Prostate gland (tissue), 2 donors: ENCODE results near the gene KCP. TPM values are rescaled to one million over a fixed set of nuclear protein-coding genes. Genes with fewer than 3 reads are reported as not detected.

Experiments
- DNase-seq: peaks from one replicate; pipeline ENCODE4 v3.0.0-alpha.2; 2019; ENCODE audit warnings: low spot score
- H3K27ac ChIP-seq, 2 donors: fragments of 200-600 bp; sonication (generic); 2 replicates each; pipeline ENCODE4 v1.5.1; 2017 to 2019
- H3K27me3 ChIP-seq: fragments of 200-600 bp; sonication (generic); replicated peaks from 2 replicates; pipeline ENCODE4 v1.5.1; 2019; ENCODE audit not compliant: insufficient read depth
- H3K36me3 ChIP-seq, 2 donors: fragments of 200-600 bp; sonication (generic); 1 replicate in 1 of 2; 2 replicates in 1 of 2; pipeline versions ENCODE4 v1.5.1 to v1.8.1; 2017 to 2019
- H3K4me1 ChIP-seq: fragments of 200-600 bp; sonication (generic); replicated peaks from 2 replicates; pipeline ENCODE4 v1.5.1; 2019
- H3K4me3 ChIP-seq, 2 donors: fragments of 200-600 bp; sonication (generic); 2 replicates each; pipeline ENCODE4 v1.5.1; 2017 to 2019
- H3K9me3 ChIP-seq: fragments of 200-600 bp; sonication (generic); 2 replicates; pipeline ENCODE4 v1.5.1; 2017
- CTCF ChIP-seq, 4 experiments: fragments of 200-600 bp in 2 of 4; fragments of 450-650 bp in 2 of 4; sonication (generic) in 2 of 4; IDR thresholded peaks; 1 replicate in 3 of 4; 2 replicates in 1 of 4; pipeline ENCODE4 v1.5.1; 2016 to 2019; ENCODE audit warnings: antibody characterized with exemption in 4 of 4, mild to moderate bottlenecking in 2 of 4, moderate library complexity in 2 of 4
- POLR2A ChIP-seq: fragments of 450-650 bp; IDR thresholded peaks from one replicate; pipeline ENCODE4 v1.6.1; 2016; ENCODE audit warnings: antibody characterized with exemption, mild to moderate bottlenecking
- POLR2AphosphoS5 ChIP-seq: sonication (generic); formaldehyde crosslinking; IDR thresholded peaks from one replicate; pipeline ENCODE4 v1.6.1; 2017; ENCODE audit warnings: antibody characterized with exemption
- WGBS: methylation state at CpG from one replicate; pipeline ENCODE4 v1.1.5; 2018; 5-methylcytosine and 5-hydroxymethylcytosine counted together
- intact Hi-C: fragments of 100-400 bp; cut with DNase I; formaldehyde crosslinking; loops from one replicate; pipeline ENCODE4 v1.14.2; 2022
- total RNA-seq, 2 donors: library from RNA; depleted of rRNA; stranded (reverse); fragments of >200 nt; gene quantifications; one replicate each; pipeline ENCODE4 v1.1.0, GENCODE V29; 2016

KCP gene
- total RNA-seq, 2 donors from 2014 or later, result 0.45 TPM; not detected in 1

DNA sequence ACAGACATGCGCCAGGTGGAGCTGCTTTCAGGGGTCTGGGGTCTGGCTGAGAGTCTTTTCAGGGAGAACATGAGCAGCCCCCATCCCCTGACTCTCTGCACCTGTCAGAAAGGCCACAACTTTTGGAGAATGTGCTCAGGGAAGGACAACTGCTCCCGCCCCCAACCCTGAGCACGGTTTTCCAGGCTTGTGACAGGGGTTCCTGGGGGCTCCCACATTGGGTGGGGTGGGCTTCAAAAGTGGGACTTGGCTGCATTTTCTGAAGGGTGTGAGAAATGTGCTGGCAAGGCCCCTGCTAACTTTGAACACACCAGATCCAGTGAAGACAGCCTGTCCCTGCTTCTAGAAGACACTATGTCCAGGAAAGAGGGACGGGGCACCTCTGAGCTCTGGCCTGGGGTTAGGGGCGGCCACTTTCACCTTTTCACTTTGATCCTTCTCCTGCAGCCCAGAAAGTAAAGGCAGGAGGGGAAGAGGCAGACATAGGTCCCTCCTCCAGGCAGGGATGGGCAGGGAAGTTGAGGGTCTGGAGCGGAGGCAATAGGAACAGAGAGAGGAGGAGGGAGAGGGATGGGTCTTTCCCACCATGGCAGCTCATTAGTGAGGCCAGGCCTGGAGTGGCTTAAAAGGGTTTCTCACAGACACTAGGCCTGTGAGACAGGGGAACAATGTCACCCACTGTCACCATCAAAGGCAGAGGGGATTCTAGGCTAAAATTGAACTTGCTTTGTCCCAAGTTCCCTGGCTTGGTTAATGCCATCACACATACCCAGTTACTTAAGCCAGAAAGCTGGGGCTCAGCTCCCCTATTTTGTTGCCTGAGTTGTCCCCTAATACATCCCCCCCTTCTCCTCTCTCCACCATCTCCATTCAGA, 1.5 kb downstream of the KCP start:
- DNase-seq, result no peak
- peaks cover 3% of the 10 kb centered on the region for H3K27me3 ChIP-seq
- no peaks in the 10 kb centered on the region for H3K4me1 ChIP-seq
- no peaks in the 10 kb centered on the region for H3K9me3 ChIP-seq
- H3K27ac ChIP-seq, result no peak overlapping the region
- WGBS, result 88% methylated on average over 6 of the region's 6 CpGs
- TF ChIP-seq CTCF (IDR thresholded peaks at IDR 0.05) (no peak), POLR2A (no peak), POLR2AphosphoS5 (no peak)
- no peak overlapping the region for H3K4me3 ChIP-seq
- intact Hi-C loops, result no loop called here
- no peaks in the 10 kb centered on the region for H3K36me3 ChIP-seq

- DNase-seq, result no peak
- no peaks in the 10 kb centered on the region for H3K36me3 ChIP-seq
- no peak for TF ChIP-seq POLR2A
- TF ChIP-seq CTCF (IDR thresholded peaks at IDR 0.05), result no peak
- no peak for TF ChIP-seq POLR2AphosphoS5
- H3K9me3 ChIP-seq, result no peaks in the 10 kb centered on the region
- intact Hi-C loops, result no loop called here
- peaks cover 3% of the 10 kb centered on the region for H3K27me3 ChIP-seq
- H3K4me1 ChIP-seq, result no peaks in the 10 kb centered on the region
- H3K4me3 ChIP-seq, result no peak overlapping the region
- no peak overlapping the region for H3K27ac ChIP-seq
- WGBS, result 87% methylated on average over 19 of the region's 19 CpGs
Measured at GRCh38 chr7:128906766-128907559, 3.5 kb downstream of the KCP start.

GRCh38 chr7:128906001-128906765, 4.3 kb downstream of the KCP start:
- no peaks in the 10 kb centered on the region for H3K9me3 ChIP-seq
- 93% methylated on average over 5 of the region's 5 CpGs for WGBS
- no peak for DNase-seq
- intact Hi-C loops, result no loop called here
- peaks cover 3% of the 10 kb centered on the region for H3K27me3 ChIP-seq
- no peaks in the 10 kb centered on the region for H3K4me1 ChIP-seq
- H3K36me3 ChIP-seq, result no peaks in the 10 kb centered on the region
- no peak for TF ChIP-seq POLR2AphosphoS5
- H3K27ac ChIP-seq, result no peak overlapping the region
- no peak overlapping the region for H3K4me3 ChIP-seq

- Histone ChIP-seq H3K4me1 (no peaks in the 10 kb centered on the region), H3K36me3 (no peaks in the 10 kb centered on the region), H3K27ac (no peak overlapping the region), H3K9me3 (no peaks in the 10 kb centered on the region), H3K4me3 (no peak overlapping the region), H3K27me3 (no peaks in the 10 kb centered on the region)
- no peak for DNase-seq
- intact Hi-C loops, result loop anchor here (2.0 kb wide), 1 partner anchor 186 kb away; no protein-coding TSS in a partner anchor
- TF ChIP-seq CTCF (IDR thresholded peaks at IDR 0.05) (peak; percentile 43 to 79 (median 67)), POLR2AphosphoS5 (no peak), POLR2A (no peak)
- 42% methylated on average over 8 of the region's 8 CpGs for WGBS
Measured at GRCh38 chr7:128904381-128905197, 5.9 kb downstream of the KCP start.
